Hypothalamus (tissue), 51 donors: Measurements from ENCODE around the gene PRKCB.
"Not testable (repeated sequence)": the region's sequence is repeated elsewhere in the genome, so short reads cannot be mapped to it uniquely, and the experiment has no call there.

ENCODE experiments used
- DNase-seq, 51 donors: peaks; one replicate each; lab custom pipeline; 2025; lab: John Stamatoyannopoulos, UW

The PRKCB gene

GRCh38 chr16:24073321-24073720, 237.5 kb downstream of the PRKCB start:
- no peak for DNase-seq

- no peak for DNase-seq
These were observed 238.8 kb downstream of the PRKCB start for GRCh38 chr16:24074574-24074973.

GRCh38 chr16:24075302-24075701, 239.5 kb downstream of the PRKCB start:
- no peak for DNase-seq

GRCh38 chr16:24075931-24076716, 240.3 kb downstream of the PRKCB start:
- DNase-seq, result peak in 2 of 51 donors; percentile 19 to 52

- no peak for DNase-seq
These were observed 241.5 kb downstream of the PRKCB start for GRCh38 chr16:24077292-24077691.

- peak in 1 of 51 donors; percentile 33 for DNase-seq
These were observed 242.2 kb downstream of the PRKCB start for GRCh38 chr16:24077966-24078365.

GRCh38 chr16:24085666-24086065, 249.9 kb downstream of the PRKCB start:
- no peak for DNase-seq

GRCh38 chr16:24087891-24088410, 252.2 kb downstream of the PRKCB start:
- no peak for DNase-seq

GRCh38 chr16:24088767-24089166, 253.0 kb downstream of the PRKCB start:
- peak in 2 of 51 donors; percentile 11 to 37 for DNase-seq

- no peak for DNase-seq
These were observed 255.3 kb downstream of the PRKCB start for GRCh38 chr16:24091125-24091524.

GRCh38 chr16:24093049-24093448, 257.3 kb downstream of the PRKCB start:
- no peak for DNase-seq

GRCh38 chr16:24094660-24095059, 258.9 kb downstream of the PRKCB start:
- no peak for DNase-seq

GRCh38 chr16:24098896-24099295, 263.1 kb downstream of the PRKCB start:
- no peak for DNase-seq

GRCh38 chr16:24101431-24101830, 265.6 kb downstream of the PRKCB start:
- DNase-seq, result no peak

- peak in 22 of 51 donors; percentile 2 to 74 (median 20) for DNase-seq
These were observed 266.5 kb downstream of the PRKCB start for GRCh38 chr16:24102209-24102660.

- not testable (repeated sequence) for DNase-seq
These were observed 269.7 kb downstream of the PRKCB start for GRCh38 chr16:24105471-24105870.

- not testable (repeated sequence) for DNase-seq
These were observed 272.3 kb downstream of the PRKCB start for GRCh38 chr16:24108090-24108489.

- DNase-seq, result no peak
These were observed 276.0 kb downstream of the PRKCB start for GRCh38 chr16:24111724-24112302.

GRCh38 chr16:24113115-24113745, 277.4 kb downstream of the PRKCB start:
- no peak for DNase-seq

GRCh38 chr16:24114876-24115275, 279.1 kb downstream of the PRKCB start:
- no peak for DNase-seq

GRCh38 chr16:24116046-24116776, 280.4 kb downstream of the PRKCB start:
- no peak for DNase-seq
